DND-41 (cell line): ENCODE measurements around the gene KIAA1671.

ENCODE experiments used
- ATAC-seq: fragments of 200-7000 bp; cut with Tn5 transposase; 3 replicates; pipeline ENCODE4 v1.9.1; 2021; ENCODE audit warnings: low read depth; ENCODE audit not compliant: insufficient read depth
- DNase-seq: peaks from one replicate; pipeline ENCODE4 v3.0.0-alpha.2; 2020
- H2AFZ ChIP-seq: 2 replicates; pipeline ENCODE4 v1.6.0; 2012; ENCODE audit warnings: low read depth, low read length
- H3K27ac ChIP-seq: 2 replicates; pipeline ENCODE4 v1.5.1; 2012; ENCODE audit warnings: low read length, inconsistent platforms
- H3K27me3 ChIP-seq: fragments of 200-600 bp; sonication (generic); 2 replicates; pipeline ENCODE4 v1.6.0; 2012; ENCODE audit warnings: low read length, mild to moderate bottlenecking, inconsistent platforms; ENCODE audit not compliant: insufficient read depth, poor library complexity
- H3K36me3 ChIP-seq: 2 replicates; pipeline ENCODE4 v1.5.1; 2012; ENCODE audit warnings: low read length, inconsistent platforms; ENCODE audit not compliant: insufficient read depth
- H3K4me1 ChIP-seq: 2 replicates; pipeline ENCODE4 v1.5.1; 2012; ENCODE audit warnings: mild to moderate bottlenecking, low read length; ENCODE audit not compliant: insufficient read depth
- H3K4me2 ChIP-seq: 2 replicates; pipeline ENCODE4 v1.6.0; 2012; ENCODE audit warnings: mild to moderate bottlenecking, moderate library complexity, low read length, inconsistent platforms; ENCODE audit not compliant: insufficient read depth
- H3K4me3 ChIP-seq, 2 experiments: fragments of 200-600 bp in 1 of 2; shearing (Covaris generic) in 1 of 2; 2 replicates each; pipeline ENCODE4 v1.5.1; 2012 to 2016; ENCODE audit warnings: inconsistent platforms in 2 of 2, low read length in 2 of 2, mild to moderate bottlenecking in 2 of 2, low read depth in 1 of 2, moderate library complexity in 1 of 2
- H3K79me2 ChIP-seq: 2 replicates; pipeline ENCODE4 v1.6.0; 2012; ENCODE audit warnings: low read length, inconsistent platforms; ENCODE audit not compliant: insufficient read depth
- H3K9ac ChIP-seq: 2 replicates; pipeline ENCODE4 v1.6.0; 2012; ENCODE audit warnings: low read depth, mild to moderate bottlenecking, inconsistent platforms, low read length, moderate library complexity
- H3K9me3 ChIP-seq: 2 replicates; pipeline ENCODE4 v1.5.1; 2012; ENCODE audit warnings: low read length, moderate library complexity, mild to moderate bottlenecking, inconsistent platforms; ENCODE audit not compliant: insufficient read depth, severe bottlenecking
- H4K20me1 ChIP-seq: 2 replicates; pipeline ENCODE4 v1.6.0; 2012; ENCODE audit warnings: low read length; ENCODE audit not compliant: insufficient read depth
- CTCF ChIP-seq: IDR thresholded peaks from 2 replicates; pipeline ENCODE4 v1.5.1; 2012; ENCODE audit warnings: borderline replicate concordance, low read length, moderate library complexity, mild to moderate bottlenecking; ENCODE audit not compliant: poor library complexity, severe bottlenecking; ENCODE audit errors: extremely low read depth
- EZH2 ChIP-seq: IDR thresholded peaks from 3 replicates; pipeline ENCODE4 v1.6.1; 2012; ENCODE audit warnings: borderline replicate concordance, low read depth, mild to moderate bottlenecking, moderate library complexity, low read length, inconsistent platforms; ENCODE audit not compliant: severe bottlenecking

The KIAA1671 gene

GRCh38 chr22:24969560-24970301 is 17.2 kb downstream of the KIAA1671 start:
- H3K9me3 ChIP-seq = no peaks in the 10 kb centered on the region
- no peak overlapping the region for H3K9ac ChIP-seq
- H4K20me1 ChIP-seq = no peaks in the 10 kb centered on the region
- H3K79me2 ChIP-seq = no peaks in the 10 kb centered on the region
- H3K36me3 ChIP-seq = no peaks in the 10 kb centered on the region
- ATAC-seq (no peak), DNase-seq (no peak)
- H3K4me1 ChIP-seq = no peaks in the 10 kb centered on the region
- no peak overlapping the region for H2AFZ ChIP-seq
- no peak for TF ChIP-seq CTCF
- TF ChIP-seq EZH2 = no peak
- no peaks in the 10 kb centered on the region for H3K27me3 ChIP-seq
- H3K4me2 ChIP-seq = no peak overlapping the region
- no peak overlapping the region for H3K27ac ChIP-seq
- no peak overlapping the region for H3K4me3 ChIP-seq

- TF ChIP-seq EZH2 (no peak), CTCF (no peak)
- H3K4me1 ChIP-seq = no peaks in the 10 kb centered on the region
Observed at GRCh38 chr22:24972369-24972768, 19.9 kb downstream of the KIAA1671 start.

GRCh38 chr22:24973872-24974271 is 21.4 kb downstream of the KIAA1671 start:
- ATAC-seq (no peak), DNase-seq (no peak)
- Histone ChIP-seq H3K4me3 (no peak overlapping the region), H3K4me2 (no peak overlapping the region), H3K27me3 (peaks cover 3% of the 10 kb centered on the region), H3K36me3 (no peaks in the 10 kb centered on the region), H3K79me2 (no peaks in the 10 kb centered on the region), H4K20me1 (no peaks in the 10 kb centered on the region), H3K9ac (no peak overlapping the region), H3K9me3 (no peaks in the 10 kb centered on the region), H3K4me1 (no peaks in the 10 kb centered on the region), H3K27ac (no peak overlapping the region), H2AFZ (no peak overlapping the region)
- TF ChIP-seq EZH2 (no peak), CTCF (no peak)

More at GRCh38 chr22:24972369-24972768, 19.9 kb downstream of the KIAA1671 start:
- ATAC-seq (no peak), DNase-seq (no peak)
- Histone ChIP-seq H3K27me3 (peaks cover 3% of the 10 kb centered on the region), H3K9me3 (no peaks in the 10 kb centered on the region), H3K36me3 (no peaks in the 10 kb centered on the region), H4K20me1 (no peaks in the 10 kb centered on the region), H3K79me2 (no peaks in the 10 kb centered on the region), H3K4me3 (no peak overlapping the region), H3K4me2 (no peak overlapping the region), H3K9ac (no peak overlapping the region), H2AFZ (no peak overlapping the region), H3K27ac (no peak overlapping the region)
